Measurements from ENCODE around the gene RHCG. TPM values are rescaled to one million over a fixed set of nuclear protein-coding genes. Genes with fewer than 3 reads are reported as not detected.

RHCG gene
- total RNA-seq, 6 experiments from 2014 or later, result not detected

- Mint-ChIP-seq H3K27me3 (ENCODE audit: insufficient read depth) (peaks cover 49% of the 10 kb centered on the region), H3K27ac (no peak overlapping the region), H3K4me3 (no peak overlapping the region), H3K36me3 (ENCODE audit: low read depth) (peaks cover 7% of the 10 kb centered on the region; the same call in 1 of the 2 replicates), H3K4me1 (ENCODE audit: low read depth) (no peaks in the 10 kb centered on the region), H3K9me3 (peaks cover 8% of the 10 kb centered on the region)
- no peak for TF ChIP-seq CTCF (IDR thresholded peaks at IDR 0.05)
- DNase-seq, result no peak
Measured at GRCh38 chr15:89524184-89524583, 27.8 kb upstream of the RHCG start.

GRCh38 chr15:89523101-89523500 is 26.7 kb upstream of the RHCG start:
- H3K4me1 Mint-ChIP-seq (ENCODE audit: low read depth), result no peaks in the 10 kb centered on the region
- no peak for DNase-seq
- H3K36me3 Mint-ChIP-seq (ENCODE audit: low read depth), result peaks cover 7% of the 10 kb centered on the region; the same call in 1 of the 2 replicates
- TF ChIP-seq CTCF (IDR thresholded peaks at IDR 0.05), result no peak
- H3K4me3 Mint-ChIP-seq, result no peak overlapping the region
- no peak overlapping the region for H3K27ac Mint-ChIP-seq
- H3K9me3 Mint-ChIP-seq, result peaks cover 8% of the 10 kb centered on the region
- H3K27me3 Mint-ChIP-seq (ENCODE audit: insufficient read depth), result peaks cover 49% of the 10 kb centered on the region

GRCh38 chr15:89521605-89522004 is 25.2 kb upstream of the RHCG start:
- no peaks in the 10 kb centered on the region for H3K4me1 Mint-ChIP-seq (ENCODE audit: low read depth)
- DNase-seq, result no peak
- H3K27ac Mint-ChIP-seq, result no peak overlapping the region
- no peak for TF ChIP-seq CTCF (IDR thresholded peaks at IDR 0.05)
- H3K4me3 Mint-ChIP-seq, result no peak overlapping the region
- H3K9me3 Mint-ChIP-seq, result peaks cover 8% of the 10 kb centered on the region
- peaks cover 47% of the 10 kb centered on the region for H3K27me3 Mint-ChIP-seq (ENCODE audit: insufficient read depth)
- H3K36me3 Mint-ChIP-seq (ENCODE audit: low read depth), result peaks cover 7% of the 10 kb centered on the region; the same call in 1 of the 2 replicates

- no peak overlapping the region for H3K27ac Mint-ChIP-seq
- no peaks in the 10 kb centered on the region for H3K4me1 Mint-ChIP-seq (ENCODE audit: low read depth)
- no peak for TF ChIP-seq CTCF (IDR thresholded peaks at IDR 0.05)
- H3K27me3 Mint-ChIP-seq (ENCODE audit: insufficient read depth), result peaks cover 44% of the 10 kb centered on the region
- peaks cover under 1% of the 10 kb centered on the region for H3K9me3 Mint-ChIP-seq
- peaks cover 6% of the 10 kb centered on the region for H3K36me3 Mint-ChIP-seq (ENCODE audit: low read depth)
- no peak overlapping the region for H3K4me3 Mint-ChIP-seq
- DNase-seq, result no peak
Measured at GRCh38 chr15:89515477-89515876, 19.1 kb upstream of the RHCG start.

GRCh38 chr15:89514596-89515406 is 18.4 kb upstream of the RHCG start:
- no peak for TF ChIP-seq CTCF (IDR thresholded peaks at IDR 0.05)
- no peaks in the 10 kb centered on the region for H3K9me3 Mint-ChIP-seq
- peaks cover 5% of the 10 kb centered on the region; the same call in 1 of the 2 replicates for H3K36me3 Mint-ChIP-seq (ENCODE audit: low read depth)
- H3K27ac Mint-ChIP-seq, result no peak overlapping the region
- no peak for DNase-seq
- no peaks in the 10 kb centered on the region for H3K4me1 Mint-ChIP-seq (ENCODE audit: low read depth)
- no peak overlapping the region for H3K4me3 Mint-ChIP-seq
- peaks cover 47% of the 10 kb centered on the region for H3K27me3 Mint-ChIP-seq (ENCODE audit: insufficient read depth)
